GM19463 (cell line): ENCODE results near the gene GAS7.
A peak's percentile ranks its signal among the peaks of the same experiment; 100 is the strongest.
"Not testable (repeated sequence)": the region's sequence is repeated elsewhere in the genome, so short reads cannot be mapped to it uniquely, and the experiment has no call there.

Experiments
- ATAC-seq: cut with Tn5 transposase; IDR thresholded peaks from one replicate; pipeline ENCODE4 v1.9.1; 2021; ENCODE audit warnings: mild to moderate bottlenecking, moderate library complexity; ENCODE audit not compliant: unreplicated experiment

GAS7 gene

DNA sequence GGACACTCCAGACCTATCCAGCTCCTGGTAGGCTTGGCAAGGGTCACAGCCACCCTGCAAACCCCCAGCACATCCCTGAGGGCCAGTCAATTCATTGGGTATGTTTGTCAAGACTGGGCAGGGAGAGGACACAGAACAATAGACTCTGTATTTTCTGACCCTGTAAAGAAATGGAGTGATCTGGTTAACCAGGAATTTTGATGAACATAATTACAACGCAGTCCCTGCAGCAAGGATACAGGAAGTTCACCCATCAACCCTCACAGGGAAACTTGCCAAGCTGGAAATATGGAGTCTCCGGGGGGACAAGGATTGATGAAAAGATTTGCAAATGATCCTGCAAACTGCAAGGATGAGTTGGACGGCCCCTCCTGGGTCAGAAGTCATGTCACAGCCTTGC is 167.3 kb downstream of the GAS7 start:
- ATAC-seq = no peak

DNA sequence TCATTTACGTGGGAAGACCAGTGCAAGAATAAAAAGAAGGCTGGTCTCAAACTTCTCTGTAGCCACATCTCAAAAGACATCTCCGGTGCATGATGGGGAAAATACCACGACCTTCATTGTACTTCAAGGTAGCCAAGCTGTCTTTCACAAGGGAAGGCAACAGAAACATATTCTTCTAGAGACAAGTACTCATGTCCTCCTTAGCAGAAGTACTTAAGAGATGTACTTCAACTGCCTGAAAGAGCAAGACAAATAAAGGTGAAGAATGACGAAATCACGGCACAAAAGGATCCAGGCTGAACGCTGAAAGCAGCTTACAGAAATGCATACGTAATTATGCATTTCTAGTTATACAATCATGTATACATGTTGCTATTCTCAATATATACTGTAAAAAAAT is 169.3 kb downstream of the GAS7 start:
- ATAC-seq = no peak

DNA sequence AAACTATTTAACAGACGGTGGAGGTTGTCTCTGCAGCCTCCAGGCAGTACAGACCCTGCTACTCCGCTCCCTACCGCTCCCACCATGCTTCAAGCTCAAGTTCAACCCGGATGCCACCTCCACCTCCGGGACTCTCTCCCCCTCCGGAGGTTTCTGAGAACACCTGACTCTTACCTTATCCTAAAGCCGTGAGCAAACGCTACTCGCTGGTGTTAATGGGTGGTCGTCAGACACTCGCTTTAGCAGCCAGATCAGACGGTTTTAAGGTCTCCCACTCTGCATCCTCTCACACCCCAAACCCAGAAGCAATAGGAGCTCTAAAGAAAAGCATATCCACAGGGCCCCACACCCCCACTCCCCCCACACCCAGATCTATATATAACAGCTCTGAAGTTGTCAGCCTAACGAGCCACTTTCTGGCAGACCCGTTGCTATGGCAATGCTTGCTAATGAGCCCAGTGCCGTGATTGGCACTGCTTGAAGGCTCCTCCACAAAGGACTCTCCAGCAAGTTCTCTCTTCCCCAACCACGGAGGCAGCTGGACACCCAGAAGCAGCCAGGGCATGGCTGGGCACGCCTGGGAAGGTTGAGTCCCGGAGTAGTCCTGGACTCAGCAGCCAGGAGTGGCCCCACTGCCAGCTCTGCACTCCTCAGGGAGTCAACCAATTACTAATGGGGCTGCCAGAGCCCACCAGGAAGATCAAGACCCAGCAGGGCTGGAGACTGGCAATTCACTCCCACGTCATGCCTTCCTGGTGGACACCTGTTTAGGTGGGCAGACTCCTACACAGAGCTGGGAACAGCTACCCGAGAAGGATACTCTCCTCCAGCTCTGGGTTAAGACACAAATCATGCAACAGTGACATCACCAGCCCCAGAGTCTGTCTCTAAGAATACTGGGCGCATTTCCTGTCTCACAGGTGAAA is 172.2 kb downstream of the GAS7 start:
- ATAC-seq = no peak

DNA sequence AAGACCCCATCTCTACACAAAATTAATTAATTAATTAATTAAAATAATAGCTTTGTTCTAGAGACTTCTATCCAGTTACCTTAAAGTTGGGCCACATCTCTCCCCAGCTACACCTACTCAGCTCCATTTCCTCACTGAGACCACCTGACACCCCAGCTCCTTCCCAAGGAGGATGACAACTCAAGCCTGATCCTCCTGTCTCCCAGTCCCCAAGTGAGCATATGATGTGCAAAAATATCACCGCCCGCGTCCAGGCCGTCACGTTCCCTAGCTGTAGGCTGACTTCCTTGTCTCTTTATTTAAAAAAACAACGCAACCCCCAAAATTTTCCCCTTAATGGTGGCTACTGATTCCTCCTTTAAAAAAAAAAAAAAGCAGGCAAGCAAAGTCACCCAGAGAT is 173.2 kb downstream of the GAS7 start:
- ATAC-seq = no peak

DNA sequence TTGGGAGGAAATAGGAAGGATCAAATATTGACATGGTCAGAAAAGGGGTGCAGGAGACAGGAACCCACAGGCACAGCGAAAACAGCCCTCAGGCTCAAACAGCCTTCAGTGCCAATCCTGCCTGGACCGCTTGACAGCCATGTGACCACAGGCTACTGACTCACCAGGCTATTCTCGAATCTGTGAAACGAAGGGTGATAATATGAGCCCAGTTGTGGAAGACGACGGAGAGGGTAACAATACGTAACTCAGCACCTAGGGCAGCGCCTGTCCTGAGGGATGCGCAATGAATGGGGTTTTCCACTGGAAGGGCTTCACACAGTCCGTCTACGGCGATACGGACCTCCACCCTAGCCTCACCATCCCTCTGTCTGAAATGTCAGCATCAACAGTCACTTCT is 176.0 kb downstream of the GAS7 start:
- no peak for ATAC-seq

DNA sequence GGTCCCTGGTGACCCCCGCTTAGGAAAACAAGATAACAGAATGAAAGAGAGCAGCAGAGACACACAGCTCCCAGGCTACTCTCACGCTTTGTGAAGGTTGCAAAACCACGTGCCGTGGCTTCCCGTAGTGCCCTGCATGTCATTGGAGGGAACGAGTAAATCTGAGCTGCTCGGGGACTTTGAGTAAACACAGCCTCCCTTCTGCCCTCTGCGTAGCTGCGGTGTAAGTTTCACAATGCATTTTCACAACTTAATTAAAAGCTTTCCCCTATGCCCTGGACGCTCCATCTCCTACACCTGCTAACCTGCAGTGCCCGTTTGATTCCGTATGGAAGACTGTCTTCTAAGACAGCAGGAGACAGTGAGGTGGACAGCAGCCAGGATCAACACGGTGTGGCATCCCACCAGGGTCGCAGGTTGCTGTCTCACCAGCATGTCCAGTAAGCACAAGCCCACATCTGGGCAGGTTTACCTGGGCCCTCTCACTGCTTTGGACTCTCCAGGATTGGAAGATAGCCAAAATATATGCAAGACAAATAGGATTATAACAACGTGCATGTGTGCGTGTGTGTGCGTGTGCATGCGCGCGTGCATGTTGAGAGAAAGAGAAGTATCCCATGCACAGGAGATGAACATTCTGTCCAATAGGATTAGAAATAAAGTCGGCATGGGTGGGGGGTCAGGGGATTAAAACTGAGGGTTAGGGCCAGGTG is 177.0 kb downstream of the GAS7 start:
- ATAC-seq = no peak

DNA sequence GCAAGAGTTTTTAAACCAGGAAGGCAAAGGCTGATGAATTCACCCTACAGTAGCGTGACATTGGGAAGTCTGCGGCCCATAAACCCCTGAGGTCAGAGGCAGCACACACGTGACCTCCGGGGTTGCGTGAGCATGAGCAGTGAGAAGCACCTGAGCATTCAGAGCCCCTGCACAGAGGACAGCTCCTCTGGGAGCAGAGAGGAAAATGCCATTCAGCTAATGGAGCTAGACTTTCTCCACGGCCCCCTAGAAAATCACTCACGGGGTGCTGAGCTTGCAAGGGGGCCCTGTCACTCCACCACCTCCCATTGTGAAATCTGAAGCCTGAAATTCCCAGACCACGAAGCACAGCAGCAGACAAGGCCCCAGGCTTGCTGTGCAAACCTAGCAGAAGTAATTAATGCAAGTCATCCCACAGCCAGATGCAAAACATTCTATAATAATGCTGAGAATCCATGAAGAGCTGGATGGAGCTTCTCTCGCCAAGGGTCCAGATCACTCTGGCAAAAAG is 178.4 kb downstream of the GAS7 start:
- ATAC-seq = no peak

DNA sequence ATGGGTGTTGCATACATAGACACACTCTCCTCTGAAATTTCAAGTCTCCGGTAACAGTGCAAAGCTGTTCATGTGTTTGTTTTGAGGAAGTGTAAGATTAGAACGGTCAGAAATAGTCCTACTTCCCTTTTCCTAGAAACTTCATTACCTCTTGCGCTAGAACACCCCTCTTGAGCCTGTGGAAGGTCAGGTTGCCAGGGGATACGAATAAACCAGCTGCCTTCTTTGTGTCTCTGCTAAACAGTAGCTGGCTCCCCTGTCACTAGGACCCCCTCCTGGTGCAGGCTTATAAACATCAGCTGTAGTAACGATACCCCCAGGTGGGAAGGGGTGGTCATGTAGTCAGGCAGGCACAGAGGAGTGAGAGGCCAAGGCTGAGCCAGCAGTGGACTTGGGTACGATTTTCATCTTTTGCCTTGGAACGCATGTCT is 179.9 kb downstream of the GAS7 start:
- ATAC-seq = peak; percentile 55

DNA sequence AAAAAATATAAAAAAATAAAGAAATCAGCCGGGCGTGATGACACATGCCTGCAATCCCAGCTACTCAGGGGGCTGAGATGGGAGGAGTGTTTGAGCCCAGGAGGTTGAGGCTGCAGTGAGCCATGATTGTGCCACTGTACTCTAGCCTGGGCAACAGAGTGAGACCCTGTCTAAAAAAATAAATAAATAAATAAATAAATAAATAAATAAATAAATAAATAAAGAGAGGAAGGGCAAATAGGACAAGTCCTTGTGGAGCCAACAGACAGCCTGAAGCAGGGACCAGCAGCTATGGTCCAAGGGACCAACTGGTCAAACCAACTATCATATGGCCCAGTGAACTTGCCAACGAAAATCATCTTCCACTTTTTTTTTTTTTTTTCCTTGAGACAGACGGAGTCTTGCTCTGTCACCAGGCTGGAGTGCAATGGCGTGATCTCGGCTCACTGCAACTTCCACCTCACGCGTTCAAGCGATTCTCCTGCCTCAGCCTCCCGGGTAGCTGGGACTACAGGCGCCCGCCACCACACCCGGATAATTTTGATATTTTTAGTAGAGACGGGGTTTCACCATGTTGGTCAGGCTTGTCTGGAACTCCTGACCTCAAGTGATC is 181.3 kb downstream of the GAS7 start:
- not testable (repeated sequence) for ATAC-seq

DNA sequence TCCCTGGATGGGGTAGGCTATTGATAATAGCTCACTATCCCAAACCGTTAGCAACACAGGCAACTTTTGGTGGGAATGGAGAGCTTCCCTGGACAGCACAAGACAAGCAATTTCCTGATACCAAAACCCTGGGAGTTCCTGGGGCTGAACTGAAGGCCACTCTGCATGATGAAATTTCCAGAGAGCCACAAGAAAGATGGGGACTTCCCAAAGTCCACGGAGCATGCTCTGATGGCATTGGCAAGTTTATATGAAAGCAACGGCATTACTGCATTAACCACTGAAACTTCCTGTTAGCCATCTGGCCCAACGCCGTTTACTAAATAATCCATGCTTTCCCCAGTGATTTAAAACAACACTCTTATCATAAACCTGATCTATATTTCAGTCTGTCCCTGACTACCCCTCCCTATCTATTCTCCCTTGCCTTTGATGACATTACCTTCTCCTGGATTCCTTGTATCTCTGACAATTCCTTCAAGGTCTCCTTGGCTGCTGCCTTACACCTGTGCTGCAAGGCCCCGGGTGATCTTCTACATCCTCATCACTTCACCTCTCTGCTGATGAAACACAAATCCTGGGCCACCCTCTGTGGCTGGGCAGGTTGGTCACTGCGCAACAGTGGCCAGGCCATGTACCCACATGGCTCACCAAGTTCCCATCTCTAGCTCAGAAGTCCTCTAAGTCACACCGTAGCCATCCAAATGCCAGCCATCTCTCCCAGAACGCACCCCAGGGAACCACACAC is 184.9 kb downstream of the GAS7 start:
- peak; percentile 78 for ATAC-seq

DNA sequence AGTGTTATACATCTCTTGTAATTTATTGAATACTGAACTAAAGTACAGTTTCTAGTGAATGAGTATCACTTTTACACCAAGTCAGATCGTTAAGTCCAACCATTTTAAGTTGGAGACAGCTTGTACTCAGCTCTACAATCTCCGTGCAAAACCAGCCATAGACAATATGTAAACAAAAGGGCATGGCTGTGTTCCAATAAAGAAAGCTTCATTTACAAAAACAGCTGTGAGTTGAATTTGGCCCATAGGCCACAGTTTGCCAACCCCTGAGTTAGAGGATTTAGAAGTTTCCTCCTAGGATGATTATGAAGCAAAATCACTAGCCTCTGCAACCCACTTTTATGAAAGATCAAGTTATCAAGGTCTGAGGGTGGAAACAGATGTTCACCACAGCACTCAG is 187.7 kb downstream of the GAS7 start:
- ATAC-seq = no peak

DNA sequence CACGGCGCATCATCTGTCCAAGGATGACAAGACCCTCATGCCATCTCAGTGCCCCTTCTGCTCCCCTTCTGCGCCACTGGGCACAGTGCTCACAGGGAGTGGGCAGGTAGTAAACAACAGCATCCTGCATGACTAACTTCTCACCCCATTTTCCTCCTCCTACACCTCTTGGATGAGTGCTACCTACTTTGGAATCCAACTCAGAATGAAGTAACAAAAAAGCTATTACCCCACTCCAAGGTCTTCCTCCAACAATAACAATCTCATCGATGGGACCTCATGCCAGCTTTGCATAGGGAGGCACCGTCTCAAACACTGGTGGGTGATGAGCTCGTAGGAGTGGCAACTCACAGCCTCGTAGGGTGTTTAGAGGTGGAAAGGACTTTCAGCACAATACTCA is 194.7 kb downstream of the GAS7 start:
- ATAC-seq = no peak

DNA sequence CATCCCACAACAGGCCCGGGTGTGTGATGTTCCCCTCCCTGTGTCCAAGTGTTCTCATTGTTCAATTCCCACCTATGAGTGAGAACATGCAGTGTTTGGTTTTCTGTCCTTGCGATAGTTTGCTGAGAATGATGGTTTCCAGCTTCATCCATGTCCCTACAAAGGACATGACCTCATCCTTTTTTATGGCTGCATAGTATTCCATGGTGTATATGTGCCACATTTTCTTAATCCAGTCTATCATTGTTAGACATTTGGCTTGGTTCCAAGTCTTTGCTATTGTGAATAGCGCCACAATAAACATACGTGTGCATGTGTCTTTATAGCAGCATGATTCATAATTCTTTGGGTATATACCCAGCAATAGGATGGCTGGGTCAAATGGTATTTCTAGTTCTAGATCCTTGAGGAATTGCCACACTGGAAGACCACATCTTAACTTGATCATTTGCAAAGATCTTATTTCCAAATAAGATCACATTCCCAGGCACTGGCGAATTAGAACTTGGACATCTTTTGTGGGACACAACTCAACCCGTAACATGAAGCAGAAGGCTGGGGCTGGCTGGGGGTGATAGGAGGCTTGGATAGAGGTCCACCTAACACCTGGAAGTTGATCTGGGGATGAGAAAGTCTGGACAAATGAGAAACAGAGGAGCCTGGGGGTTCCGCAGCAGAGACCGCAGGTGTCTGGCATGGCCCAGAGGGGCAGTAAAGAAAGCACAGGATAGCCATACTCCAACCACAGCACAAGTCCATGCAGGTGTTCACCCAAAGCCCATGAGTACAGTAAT is 195.6 kb downstream of the GAS7 start:
- not testable (repeated sequence) for ATAC-seq

DNA sequence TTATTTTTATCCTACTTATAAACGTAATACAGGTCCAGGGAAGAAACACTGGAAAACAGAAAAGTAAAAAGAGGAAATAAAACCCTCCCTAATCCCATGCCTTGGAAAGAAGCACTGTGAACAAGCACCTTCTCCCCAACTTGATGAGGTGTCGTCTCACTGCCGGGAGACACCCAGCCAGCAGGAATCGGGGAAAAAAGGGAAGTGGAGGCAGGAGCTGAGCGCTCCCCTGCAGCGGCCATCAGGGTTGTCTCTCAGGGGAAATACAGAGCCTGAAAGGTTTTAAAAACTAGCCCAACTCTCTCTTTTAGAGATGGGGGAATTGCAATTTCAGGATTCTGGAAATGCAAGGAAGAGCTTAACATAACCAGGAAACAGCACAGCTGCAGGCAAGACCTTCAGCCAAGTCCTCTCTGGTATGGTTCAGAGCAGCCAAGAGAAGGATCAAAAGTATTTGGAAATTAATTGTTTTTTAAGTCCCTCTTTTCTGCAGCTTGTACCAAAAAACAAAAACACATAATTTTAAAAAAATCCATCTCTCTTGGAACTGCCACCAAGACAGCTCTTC is 197.0 kb downstream of the GAS7 start:
- ATAC-seq = no peak

DNA sequence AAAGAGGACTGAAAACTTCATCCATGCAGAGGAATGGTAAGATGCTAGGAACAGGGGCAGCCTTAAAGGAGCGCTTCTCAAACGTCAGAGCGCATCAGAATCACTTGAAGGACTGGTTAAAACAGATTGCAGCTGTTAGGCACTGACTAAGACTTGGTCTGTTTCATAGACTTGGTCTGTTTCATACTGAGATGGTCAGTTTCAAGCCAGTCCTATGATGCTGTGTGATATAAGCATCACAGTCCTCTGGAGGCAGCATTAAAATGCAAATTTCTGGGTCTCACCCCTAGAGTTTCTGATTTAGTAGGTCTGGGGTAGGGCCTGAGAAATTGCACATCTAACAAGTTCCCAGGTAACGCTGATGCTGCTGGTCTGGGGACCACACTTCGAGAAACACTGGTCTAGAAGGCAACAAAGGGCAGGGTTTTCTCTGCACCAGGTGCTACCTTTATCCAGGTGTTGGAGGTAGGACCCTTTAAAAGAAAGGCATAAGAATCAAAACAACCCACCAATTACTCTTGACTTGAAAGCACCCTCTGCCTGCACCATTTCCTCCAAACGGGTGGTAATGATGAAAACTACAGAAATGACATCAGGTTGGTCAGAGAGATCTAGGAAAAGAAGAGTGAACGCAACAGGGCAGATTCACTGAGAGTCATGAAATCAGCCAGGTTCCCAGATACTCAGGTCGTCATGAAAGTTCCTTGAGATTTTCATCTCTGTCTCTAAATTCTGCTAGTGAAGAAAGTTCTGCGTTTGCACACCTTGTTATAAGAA is 198.3 kb downstream of the GAS7 start:
- ATAC-seq = no peak

DNA sequence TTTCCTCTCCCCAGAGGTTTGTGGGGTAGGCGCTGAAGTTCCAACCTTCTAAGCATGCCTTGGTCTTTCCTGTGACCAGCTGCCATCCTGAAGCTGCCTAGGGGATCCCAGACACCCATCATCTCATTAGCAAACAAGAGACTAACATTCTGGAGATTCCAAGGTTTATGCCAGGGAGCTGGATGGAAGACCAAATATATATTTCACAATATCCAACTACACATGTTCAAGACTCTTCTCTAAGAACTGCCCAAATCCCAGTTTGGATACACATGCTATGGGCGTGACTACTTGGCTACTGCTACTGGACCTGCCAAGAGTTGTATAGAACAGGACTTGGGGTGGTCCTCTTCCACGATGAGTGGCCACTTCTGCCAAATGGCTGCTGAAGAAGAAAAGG is 200.3 kb downstream of the GAS7 start:
- ATAC-seq = no peak

DNA sequence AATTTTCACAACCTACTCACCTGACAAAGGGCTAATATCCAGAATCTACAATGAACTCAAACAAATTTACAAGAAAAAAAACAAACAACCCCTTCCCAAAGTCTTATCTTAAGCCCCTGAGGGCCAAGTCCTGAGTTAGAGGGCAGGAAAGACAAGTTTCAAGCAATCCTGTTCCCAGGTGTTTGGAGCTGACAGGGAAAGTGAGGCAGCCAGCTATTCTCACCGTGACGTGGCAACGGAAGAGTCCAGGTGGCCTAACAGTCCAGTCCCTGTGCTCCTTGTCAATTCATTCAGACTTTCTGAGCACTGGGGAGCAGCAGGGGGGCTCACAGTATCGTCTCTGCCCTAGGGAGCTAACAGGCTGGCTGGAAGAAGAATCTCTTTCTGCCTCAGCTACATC is 203.6 kb downstream of the GAS7 start:
- ATAC-seq = no peak

DNA sequence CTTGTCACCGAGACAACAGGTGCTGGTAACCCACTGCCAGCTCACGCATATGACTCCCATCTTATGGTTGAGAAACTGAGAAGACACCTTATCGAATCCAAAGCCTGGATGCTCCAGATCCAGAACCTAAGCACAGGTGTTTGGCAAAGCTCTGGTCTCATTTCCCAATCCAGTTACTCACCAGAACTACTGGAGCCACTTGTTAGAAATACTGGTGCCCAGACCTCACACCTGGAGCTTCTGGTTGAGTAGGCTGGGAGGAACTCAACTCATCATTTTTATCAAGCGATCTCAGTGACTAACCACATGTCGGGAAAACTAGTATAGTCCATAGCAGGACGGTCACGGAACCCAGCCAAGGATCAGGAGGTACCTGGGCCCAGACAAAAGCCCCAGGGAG is 206.6 kb downstream of the GAS7 start:
- ATAC-seq = no peak

DNA sequence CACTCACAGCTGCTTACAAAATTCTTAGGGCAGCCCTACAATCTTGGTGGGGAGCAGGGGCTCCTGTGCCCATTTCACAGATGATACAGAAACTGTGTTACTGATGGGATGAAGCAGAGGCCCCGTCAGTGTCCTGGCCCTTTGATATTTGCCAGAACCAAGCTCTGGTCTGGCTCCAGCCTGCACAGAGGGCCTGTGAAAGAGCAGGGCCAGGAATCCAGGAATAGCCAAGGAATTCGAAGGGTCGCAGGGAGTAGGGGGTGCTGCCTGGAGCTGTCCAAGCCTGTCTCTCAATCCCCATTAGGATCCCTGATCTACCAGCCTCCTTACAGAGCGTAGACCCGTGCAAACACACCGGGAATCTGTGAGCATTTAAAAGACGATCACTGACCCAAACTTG is 207.1 kb downstream of the GAS7 start:
- ATAC-seq = no peak
